ENCODE measurements around the gene STPG1.

STPG1 gene

DNA sequence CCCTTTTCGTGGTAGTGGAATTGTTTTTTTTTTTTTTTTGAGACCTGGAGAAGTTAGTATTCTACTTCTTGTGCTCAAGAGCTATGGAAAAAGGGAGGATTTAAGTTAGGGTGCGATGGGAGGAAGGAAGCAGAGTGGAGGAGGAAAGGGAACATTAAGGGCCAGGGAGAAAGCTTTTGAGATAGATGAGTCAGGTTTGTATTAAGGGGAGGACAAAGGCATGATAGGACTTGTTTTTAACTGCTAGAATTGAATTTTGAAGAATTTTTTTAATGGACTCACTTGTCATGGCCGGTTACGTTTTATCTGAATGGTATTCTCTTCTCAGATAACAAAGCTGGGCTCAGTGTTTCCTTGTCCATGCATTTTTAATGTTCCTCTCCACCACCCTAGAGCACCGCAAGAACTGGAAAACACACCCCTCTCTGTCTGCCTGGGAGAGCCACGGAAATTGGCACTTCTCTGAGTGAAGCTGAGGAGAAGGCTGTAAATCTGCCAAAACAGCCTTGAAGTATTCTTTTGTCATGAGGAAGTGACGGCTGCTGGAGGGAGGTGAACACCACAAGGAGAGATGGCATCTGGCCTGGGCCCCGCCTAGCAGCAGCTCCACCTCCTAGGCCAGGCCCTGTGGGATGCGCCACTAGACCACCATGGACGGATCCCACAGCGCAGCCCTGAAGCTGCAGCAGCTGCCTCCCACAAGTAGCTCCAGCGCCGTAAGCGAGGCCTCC, 5.5 kb upstream of the STPG1 start:
- TF ChIP-seq, protein P1, sequence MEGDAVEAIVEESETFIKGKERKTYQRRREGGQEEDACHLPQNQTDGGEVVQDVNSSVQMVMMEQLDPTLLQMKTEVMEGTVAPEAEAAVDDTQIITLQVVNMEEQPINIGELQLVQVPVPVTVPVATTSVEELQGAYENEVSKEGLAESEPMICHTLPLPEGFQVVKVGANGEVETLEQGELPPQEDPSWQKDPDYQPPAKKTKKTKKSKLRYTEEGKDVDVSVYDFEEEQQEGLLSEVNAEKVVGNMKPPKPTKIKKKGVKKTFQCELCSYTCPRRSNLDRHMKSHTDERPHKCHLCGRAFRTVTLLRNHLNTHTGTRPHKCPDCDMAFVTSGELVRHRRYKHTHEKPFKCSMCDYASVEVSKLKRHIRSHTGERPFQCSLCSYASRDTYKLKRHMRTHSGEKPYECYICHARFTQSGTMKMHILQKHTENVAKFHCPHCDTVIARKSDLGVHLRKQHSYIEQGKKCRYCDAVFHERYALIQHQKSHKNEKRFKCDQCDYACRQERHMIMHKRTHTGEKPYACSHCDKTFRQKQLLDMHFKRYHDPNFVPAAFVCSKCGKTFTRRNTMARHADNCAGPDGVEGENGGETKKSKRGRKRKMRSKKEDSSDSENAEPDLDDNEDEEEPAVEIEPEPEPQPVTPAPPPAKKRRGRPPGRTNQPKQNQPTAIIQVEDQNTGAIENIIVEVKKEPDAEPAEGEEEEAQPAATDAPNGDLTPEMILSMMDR (conservative IDR thresholded peaks at IDR 0.05; ENCODE audit: low read depth, low read length), result no peak
- DNase-seq (ENCODE audit: low read depth), result peak; percentile 32
- H3K4me3 ChIP-seq (ENCODE audit: low read depth, low read length), result no peak overlapping the region

DNA sequence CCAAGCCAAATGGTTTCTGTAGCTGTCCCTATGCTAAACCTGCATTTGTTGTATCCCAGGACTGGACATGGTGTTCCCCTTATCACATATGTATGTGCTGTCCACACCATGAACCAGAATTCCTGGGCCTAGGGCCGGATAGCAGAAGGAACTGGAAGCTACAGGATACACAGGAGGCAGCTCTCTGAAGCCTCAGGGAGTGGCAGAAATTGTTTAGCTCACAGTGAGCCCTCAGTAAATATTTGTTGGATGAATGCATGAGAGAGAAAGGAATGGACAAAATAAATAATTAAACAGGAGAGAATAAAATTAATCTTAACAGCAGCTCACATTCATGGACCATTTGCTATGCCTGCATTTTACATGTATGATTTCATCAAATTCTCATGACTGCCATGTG, 4.1 kb upstream of the STPG1 start:
- DNase-seq (ENCODE audit: low read depth), result peak; percentile 40
- TF ChIP-seq, protein P1 (conservative IDR thresholded peaks at IDR 0.05; ENCODE audit: low read depth, low read length), result no peak
- no peak overlapping the region for H3K4me3 ChIP-seq (ENCODE audit: low read depth, low read length)

DNA sequence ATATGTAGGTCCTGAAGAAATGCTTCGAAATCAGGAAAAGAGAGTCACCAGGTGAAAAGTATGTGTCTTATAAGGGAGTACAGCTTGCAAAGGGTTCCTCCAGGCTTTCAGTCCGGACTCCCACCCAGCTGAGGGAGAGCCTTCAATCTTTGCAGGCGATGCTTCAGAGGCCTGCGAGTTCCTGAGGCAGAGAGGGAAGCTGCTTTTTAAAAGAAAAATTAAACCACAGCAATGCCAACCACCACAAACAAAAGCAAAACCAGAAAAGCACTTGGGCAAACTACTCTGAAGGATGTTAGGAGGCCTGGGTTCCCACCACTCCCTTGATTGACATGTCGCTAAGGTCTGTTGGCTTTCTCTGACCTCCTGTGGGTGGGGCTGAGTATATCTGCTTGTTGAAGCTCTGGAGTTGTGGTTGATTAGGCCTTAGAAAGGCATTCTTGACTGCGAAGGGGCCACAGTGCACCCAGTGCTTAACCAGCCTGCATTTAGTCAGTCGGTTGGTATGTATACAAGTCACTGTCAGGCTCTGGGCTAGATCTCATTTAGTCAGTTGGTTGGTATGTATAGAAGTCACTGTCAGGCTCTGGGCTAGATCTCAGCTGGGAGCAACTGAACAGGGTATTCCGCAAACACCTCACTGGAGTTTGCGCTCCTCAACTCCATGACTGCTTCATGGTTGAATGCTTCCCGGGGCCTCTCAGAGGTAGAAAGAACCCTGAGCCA, 3.2 kb upstream of the STPG1 start:
- TF ChIP-seq, protein P1 (conservative IDR thresholded peaks at IDR 0.05; ENCODE audit: low read depth, low read length), result no peak
- DNase-seq (ENCODE audit: low read depth), result peak; percentile 94
- H3K4me3 ChIP-seq (ENCODE audit: low read depth, low read length), result peak overlapping the region; percentile 70

DNA sequence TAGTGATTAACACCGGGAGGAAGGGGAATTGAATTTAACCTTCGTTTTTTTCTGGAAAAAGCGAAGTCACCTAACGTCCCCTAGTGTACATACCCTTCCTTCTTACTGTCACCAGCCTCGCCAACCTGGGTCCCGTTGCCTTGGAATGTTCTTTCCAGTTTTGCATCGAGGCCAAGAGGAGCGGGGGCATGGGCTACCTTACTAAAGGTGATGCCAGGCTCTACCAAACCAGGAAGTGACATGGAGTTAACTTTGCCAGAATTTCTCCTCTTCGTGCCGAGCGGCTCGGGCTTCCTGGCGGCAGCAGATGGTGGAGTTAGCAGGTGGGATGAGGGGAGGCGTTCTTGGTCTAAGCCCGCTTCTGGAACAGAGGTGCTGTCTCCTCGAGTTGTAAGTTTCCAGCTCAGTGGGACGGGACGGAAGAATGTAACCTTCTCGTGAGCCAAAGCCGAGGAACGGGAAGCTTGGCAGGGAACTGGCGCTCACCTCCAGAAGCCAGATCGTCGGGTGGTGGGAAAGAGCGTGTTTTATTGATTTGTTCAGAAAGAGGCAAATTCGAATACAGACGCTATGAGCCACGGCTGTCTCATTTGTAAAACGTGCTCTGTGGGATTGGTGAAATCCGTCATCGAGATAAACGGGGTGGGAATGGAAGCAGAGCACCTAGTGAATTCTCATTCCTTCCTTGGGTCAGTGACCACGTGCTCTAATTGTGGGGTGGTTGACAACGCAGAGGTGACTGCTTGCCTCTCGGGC, 2.5 kb upstream of the STPG1 start:
- H3K4me3 ChIP-seq (ENCODE audit: low read depth, low read length), result peak overlapping the region; percentile 70
- TF ChIP-seq, protein P1 (conservative IDR thresholded peaks at IDR 0.05; ENCODE audit: low read depth, low read length), result no peak
- peak; percentile 36 for DNase-seq (ENCODE audit: low read depth)

DNA sequence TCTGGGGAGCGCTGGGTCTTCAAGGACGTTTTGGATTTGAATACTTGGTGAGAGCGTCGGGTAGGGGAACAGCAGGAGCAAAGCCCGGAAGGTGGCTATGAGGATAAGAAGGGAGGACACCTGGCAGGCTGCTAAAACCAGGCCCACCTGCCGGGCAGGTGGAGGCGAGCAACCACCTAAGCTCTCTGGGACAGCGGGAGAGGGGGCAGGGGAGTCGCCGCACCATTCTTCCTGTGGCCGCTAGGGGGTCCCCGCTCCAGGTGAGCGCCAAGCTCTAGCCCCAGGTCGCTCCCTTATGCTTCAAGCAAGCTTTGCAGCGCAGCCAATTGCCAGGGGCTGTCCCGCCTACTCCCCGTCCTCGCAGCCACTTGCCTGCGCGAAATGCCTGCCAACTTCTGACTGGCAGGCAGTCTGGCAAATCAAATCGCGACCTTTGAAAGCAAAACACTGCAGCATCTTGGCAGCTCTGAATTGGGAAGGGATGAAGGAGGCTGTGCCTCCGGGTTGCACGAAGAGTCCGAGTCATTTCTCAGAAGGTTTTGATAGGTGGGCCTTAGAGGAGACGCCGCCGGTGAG, 1.8 kb upstream of the STPG1 start, which contains the start of gene NIPAL3:
Gene NIPAL3, plus strand, starts transcription at position 469 of the 576 bp plus-strand sequence. CDS start 3,746 bp downstream, outside the sequence.
- H3K4me3 ChIP-seq (ENCODE audit: low read depth, low read length), result peak within 1 kb of the TSS; percentile 70
- DNase-seq (ENCODE audit: low read depth), result peak; percentile 100
- TF ChIP-seq, protein P1 (conservative IDR thresholded peaks at IDR 0.05; ENCODE audit: low read depth, low read length), result peak; percentile 80

DNA sequence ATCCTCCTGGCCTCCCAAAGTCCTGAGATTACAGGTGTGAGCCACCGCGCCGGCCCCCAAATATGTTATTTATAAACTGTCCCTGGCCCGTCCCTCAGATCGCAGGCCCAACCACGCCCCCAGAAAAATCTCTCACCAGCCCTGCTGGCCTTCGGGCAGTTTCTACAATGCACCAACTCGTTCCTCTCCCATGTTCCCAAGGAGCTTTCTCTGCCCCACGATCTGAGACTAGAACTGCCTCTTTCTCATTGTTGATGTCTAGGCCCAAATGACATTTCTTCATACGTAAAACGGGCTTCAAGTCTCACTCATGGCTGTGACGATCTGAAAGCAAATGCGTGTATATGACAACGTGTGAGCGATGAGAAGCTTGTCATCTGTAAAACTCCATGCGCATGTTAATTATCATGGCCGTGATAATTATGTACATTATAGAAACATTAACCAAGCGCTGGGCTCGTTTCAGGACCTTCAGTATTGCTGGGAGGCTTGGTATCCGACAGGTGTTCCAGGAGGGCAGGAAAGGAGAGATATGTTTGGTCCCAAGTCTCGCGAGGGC, 1.3 kb upstream of the STPG1 start:
- no peak overlapping the region for H3K4me3 ChIP-seq (ENCODE audit: low read depth, low read length)
- TF ChIP-seq, protein P1 (conservative IDR thresholded peaks at IDR 0.05; ENCODE audit: low read depth, low read length), result no peak
- no peak for DNase-seq (ENCODE audit: low read depth)
